Esophagus squamous epithelium (tissue), 4 donors: ENCODE data around the gene RTTN.

Experiments used
- CTCF ChIP-seq, 6 experiments: fragments of 450-650 bp in 4 of 6; fragments of 200-600 bp in 2 of 6; sonication (generic) in 2 of 6; IDR thresholded peaks; one replicate each; pipeline ENCODE4 v1.5.1; 2016 to 2019; ENCODE audit warnings: antibody characterized with exemption in 6 of 6, mild to moderate bottlenecking in 4 of 6, moderate library complexity in 4 of 6
- POLR2A ChIP-seq, 4 donors: fragments of 450-650 bp; IDR thresholded peaks; one replicate each; pipeline ENCODE4 v1.6.1; 2017; ENCODE audit warnings: antibody characterized with exemption in 4 of 4, mild to moderate bottlenecking in 4 of 4, moderate library complexity in 3 of 4

GRCh38 chr18:70148039-70148938, 57.2 kb downstream of the RTTN start:
- TF ChIP-seq CTCF (IDR thresholded peaks at IDR 0.05) (no peak), POLR2A (IDR thresholded peaks at IDR 0.05) (no peak)
